K562 (cell line): Measurements from ENCODE around the gene RGS17. TPM values are rescaled to one million over a fixed set of nuclear protein-coding genes. Genes with fewer than 3 reads are reported as not detected.

Source experiments
- CEBPZ ChIP-seq: fragments of 150-350 bp; IDR thresholded peaks from 2 replicates; pipeline ENCODE4 v1.6.1; 2014; ENCODE audit warnings: low read depth, mild to moderate bottlenecking, low read length, borderline replicate concordance
- DEAF1 ChIP-seq: fragments of 450-650 bp; formaldehyde crosslinking; IDR thresholded peaks from 2 replicates; pipeline ENCODE4 v1.4.0; 2020; ENCODE audit warnings: mild to moderate bottlenecking, moderate library complexity
- ELF4 ChIP-seq: fragments of 450-650 bp; formaldehyde crosslinking; IDR thresholded peaks from 2 replicates; pipeline ENCODE4 v1.4.0; 2022; ENCODE audit warnings: missing genetic modification characterization
- GTF2A2 ChIP-seq: IDR thresholded peaks from 2 replicates; pipeline ENCODE4 v1.6.1; 2016; ENCODE audit warnings: mild to moderate bottlenecking, missing genetic modification characterization, missing compliant biosample characterization
- HOXB6 ChIP-seq: fragments of 250-450 bp; sonication (Bioruptor Pico); IDR thresholded peaks from 2 replicates; pipeline ENCODE4 v1.5.1; 2022; ENCODE audit warnings: mild to moderate bottlenecking, borderline replicate concordance
- ILK ChIP-seq: fragments of 450-650 bp; IDR thresholded peaks from 2 replicates; pipeline ENCODE4 v1.6.1; 2016; ENCODE audit warnings: missing genetic modification characterization, low read depth, mild to moderate bottlenecking, missing compliant biosample characterization, moderate library complexity, borderline replicate concordance
- KDM5B ChIP-seq: fragments of 200-600 bp; sonication (generic); IDR thresholded peaks from 2 replicates; pipeline ENCODE4 v1.6.1; 2012; ENCODE audit warnings: low read depth, mild to moderate bottlenecking, moderate library complexity, low read length, control low read depth, inconsistent platforms; ENCODE audit not compliant: insufficient replicate concordance
- MITF ChIP-seq: IDR thresholded peaks from 2 replicates; pipeline ENCODE4 v1.6.1; 2014; ENCODE audit warnings: antibody characterized with exemption
- NCOA1 ChIP-seq: fragments of 450-650 bp; IDR thresholded peaks from 2 replicates; pipeline ENCODE4 v1.6.1; 2016; ENCODE audit warnings: low read depth
- NFXL1 ChIP-seq: fragments of 450-650 bp; formaldehyde crosslinking; IDR thresholded peaks from 2 replicates; pipeline ENCODE4 v1.4.0; 2021; ENCODE audit warnings: mild to moderate bottlenecking
- POLR3G ChIP-seq: IDR thresholded peaks from 2 replicates; pipeline ENCODE4 v1.6.1; 2011; ENCODE audit not compliant: insufficient read length, insufficient replicate concordance; ENCODE audit errors: extremely low read depth
- PTRF ChIP-seq: fragments of 450-650 bp; IDR thresholded peaks from 2 replicates; pipeline ENCODE4 v1.6.1; 2016; ENCODE audit warnings: mild to moderate bottlenecking, missing genetic modification characterization, missing compliant biosample characterization
- RBM15 ChIP-seq: fragments of 200-400 bp; formaldehyde crosslinking; IDR thresholded peaks from 2 replicates; pipeline ENCODE4 v1.6.1; 2018; ENCODE audit warnings: mild to moderate bottlenecking, low read length, moderate library complexity; ENCODE audit not compliant: insufficient read depth
- RBM34 ChIP-seq: fragments of 200-400 bp; formaldehyde crosslinking; IDR thresholded peaks from 2 replicates; pipeline ENCODE4 v1.6.1; 2018; ENCODE audit warnings: low read length, borderline replicate concordance; ENCODE audit not compliant: insufficient read depth
- SNIP1 ChIP-seq: fragments of 450-650 bp; IDR thresholded peaks from 2 replicates; pipeline ENCODE4 v1.7.1; 2017; ENCODE audit warnings: low read depth, mild to moderate bottlenecking
- polyA plus RNA-seq, 8 experiments: library from polyadenylated mRNA; depleted of rRNA in 4 of 8; stranded (reverse) in 5 of 8; unstranded in 3 of 8; fragments of >200 nt; fragmentation: Nextera tagmentation in 2 of 8; fragmentation: Illumina TruSeq in 1 of 8; extraction: Ambion mirVana in 2 of 8; extraction: Trizol in 1 of 8; gene quantifications; 2 replicates each; pipeline versions ENCODE4 v1.2.1 to v1.2.3, GENCODE V29; 2011 to 2014; ENCODE audit warnings: inconsistent platforms in 1 of 8, missing spikeins in 1 of 8
- total RNA-seq, 7 experiments: library from RNA; depleted of rRNA in 6 of 7; stranded (reverse); fragments of >200 nt in 6 of 7; fragmentation: Illumina TruSeq in 2 of 7; extraction: Trizol in 2 of 7; gene quantifications; 2 replicates each; pipeline versions ENCODE4 v1.2.1 to v1.2.3, GENCODE V29; 2011 to 2021; ENCODE audit warnings: low replicate concordance in 1 of 7
- TF ChIP-seq, protein P1 (sequence below): fragments of 450-650 bp; IDR thresholded peaks from 2 replicates; pipeline ENCODE4 v1.6.1; 2018; ENCODE audit warnings: mild to moderate bottlenecking, low read depth; ENCODE audit not compliant: partially characterized antibody

RGS17 gene
- total and polyA plus RNA-seq, 9 of the 15 experiments (the other 6 are each of a cell fraction or from before 2014, with no cell fraction given) = 0.01 to 0.14 (median 0.08) TPM; not detected in 6

DNA sequence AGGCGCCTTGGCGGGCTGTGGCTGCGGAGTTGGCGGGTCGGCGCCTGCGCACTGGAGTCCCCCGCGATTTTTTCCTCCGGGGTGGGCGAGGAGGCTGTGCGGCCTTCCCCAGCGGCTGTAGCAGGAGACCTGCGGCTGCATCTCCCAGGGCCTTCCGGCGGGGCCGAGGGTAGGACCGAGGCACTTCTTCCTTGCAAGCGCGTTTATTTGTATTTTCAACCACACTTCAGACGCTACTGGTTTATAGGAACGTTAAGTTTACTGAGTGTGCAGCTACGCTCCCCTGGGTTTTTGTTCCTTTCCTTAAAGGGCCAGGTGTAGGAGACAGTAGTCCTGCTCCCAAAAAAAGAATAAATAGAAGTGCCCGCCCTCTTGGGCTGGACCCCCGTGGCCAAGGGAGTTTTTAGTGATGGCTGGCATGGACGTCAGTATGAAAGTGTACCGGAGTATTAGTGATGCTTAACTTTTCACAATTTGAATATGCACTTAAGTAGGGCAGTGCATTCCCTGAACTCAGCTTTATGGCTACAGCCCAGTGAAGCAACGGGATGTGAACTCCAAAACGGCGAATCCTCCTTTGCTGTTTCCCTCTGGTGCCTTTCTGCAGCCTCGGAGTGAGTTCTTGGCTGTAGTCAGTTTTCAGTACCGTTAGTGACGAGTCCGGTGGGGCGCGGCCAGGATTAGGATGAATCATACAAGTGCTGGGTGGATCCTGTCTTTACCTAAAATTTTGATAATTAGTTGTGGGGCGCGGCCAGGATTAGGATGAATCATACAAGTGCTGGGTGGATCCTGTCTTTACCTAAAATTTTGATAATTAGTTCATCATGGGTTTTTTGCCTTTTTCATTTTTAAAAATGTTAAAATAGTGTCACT lies 147.2 kb downstream of the RGS17 start (continued):
- TF ChIP-seq RBM15 = no peak
- peak; percentile 92 for TF ChIP-seq KDM5B
- no peak for TF ChIP-seq POLR3G
- TF ChIP-seq, protein P1, sequence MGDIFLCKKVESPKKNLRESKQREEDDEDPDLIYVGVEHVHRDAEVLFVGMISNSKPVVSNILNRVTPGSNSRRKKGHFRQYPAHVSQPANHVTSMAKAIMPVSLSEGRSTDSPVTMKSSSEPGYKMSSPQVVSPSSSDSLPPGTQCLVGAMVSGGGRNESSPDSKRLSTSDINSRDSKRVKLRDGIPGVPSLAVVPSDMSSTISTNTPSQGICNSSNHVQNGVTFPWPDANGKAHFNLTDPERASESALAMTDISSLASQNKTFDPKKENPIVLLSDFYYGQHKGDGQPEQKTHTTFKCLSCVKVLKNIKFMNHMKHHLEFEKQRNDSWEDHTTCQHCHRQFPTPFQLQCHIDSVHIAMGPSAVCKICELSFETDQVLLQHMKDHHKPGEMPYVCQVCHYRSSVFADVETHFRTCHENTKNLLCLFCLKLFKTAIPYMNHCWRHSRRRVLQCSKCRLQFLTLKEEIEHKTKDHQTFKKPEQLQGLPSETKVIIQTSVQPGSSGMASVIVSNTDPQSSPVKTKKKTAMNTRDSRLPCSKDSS = no peak
- TF ChIP-seq CEBPZ = no peak
- no peak for TF ChIP-seq DEAF1
- TF ChIP-seq ILK (tag) = no peak
- no peak for TF ChIP-seq GTF2A2 (tag)
- TF ChIP-seq NFXL1 (CRISPR knock-in tag) = 0 out of 2 replicates have a peak, but pooled peaks have one; percentile 31
- peak; percentile 38; the same call in 1 of the 2 replicates for TF ChIP-seq NCOA1
- TF ChIP-seq RBM34 = no peak
- no peak for TF ChIP-seq SNIP1
- no peak for TF ChIP-seq MITF
- no peak for TF ChIP-seq PTRF
- no peak for TF ChIP-seq ELF4 (CRISPR knock-in tag)
- no peak for TF ChIP-seq HOXB6 (CRISPR knock-in tag)
